Glutamatergic neuron (in vitro differentiated cells): ENCODE data around the gene ZRANB3. TPM values are rescaled to one million over a fixed set of nuclear protein-coding genes. Genes with fewer than 3 reads are reported as not detected.

ENCODE experiments used
- DNase-seq: peaks from one replicate; pipeline ENCODE4 v3.0.0; 2022
- H3K27ac Mint-ChIP-seq: one replicate; pipeline ENCODE4 v1.8.0; 2020; ENCODE audit warnings: mild to moderate bottlenecking, mixed read lengths, inconsistent platforms; ENCODE audit not compliant: unreplicated experiment
- H3K27me3 Mint-ChIP-seq: one replicate; pipeline ENCODE4 v1.8.0; 2020; ENCODE audit warnings: mild to moderate bottlenecking, moderate library complexity, mixed read lengths, inconsistent platforms; ENCODE audit not compliant: unreplicated experiment
- H3K36me3 Mint-ChIP-seq: one replicate; pipeline ENCODE4 v1.8.0; 2020; ENCODE audit warnings: mild to moderate bottlenecking, mixed read lengths, inconsistent platforms; ENCODE audit not compliant: unreplicated experiment
- H3K4me1 Mint-ChIP-seq: one replicate; pipeline ENCODE4 v1.8.0; 2020; ENCODE audit warnings: mild to moderate bottlenecking, low read depth, mixed read lengths, inconsistent platforms; ENCODE audit not compliant: unreplicated experiment
- H3K4me3 Mint-ChIP-seq: one replicate; pipeline ENCODE4 v1.8.0; 2020; ENCODE audit warnings: mild to moderate bottlenecking, mixed read lengths, inconsistent platforms; ENCODE audit not compliant: unreplicated experiment
- H3K9me3 Mint-ChIP-seq: one replicate; pipeline ENCODE4 v1.8.0; 2020; ENCODE audit warnings: mild to moderate bottlenecking, moderate library complexity, mixed read lengths, inconsistent platforms; ENCODE audit not compliant: unreplicated experiment
- total RNA-seq: library from RNA; stranded (reverse); fragmentation: NEBNext Ultra II Directional; extraction: Animal tissue kit (Norgen Biotek cat#: 25700); gene quantifications from one replicate; pipeline ENCODE4 v1.2.1, GENCODE V29; 2021; ENCODE audit not compliant: unreplicated experiment
- TF ChIP-seq, protein P1 (sequence below): fragments of 200-600 bp; sonication (generic); IDR thresholded peaks from one replicate; pipeline ENCODE4 v1.5.0; 2021; ENCODE audit not compliant: partially characterized antibody, unreplicated experiment

The ZRANB3 gene
- total RNA-seq, 1 donor from 2014 or later: 10.7 TPM

DNA sequence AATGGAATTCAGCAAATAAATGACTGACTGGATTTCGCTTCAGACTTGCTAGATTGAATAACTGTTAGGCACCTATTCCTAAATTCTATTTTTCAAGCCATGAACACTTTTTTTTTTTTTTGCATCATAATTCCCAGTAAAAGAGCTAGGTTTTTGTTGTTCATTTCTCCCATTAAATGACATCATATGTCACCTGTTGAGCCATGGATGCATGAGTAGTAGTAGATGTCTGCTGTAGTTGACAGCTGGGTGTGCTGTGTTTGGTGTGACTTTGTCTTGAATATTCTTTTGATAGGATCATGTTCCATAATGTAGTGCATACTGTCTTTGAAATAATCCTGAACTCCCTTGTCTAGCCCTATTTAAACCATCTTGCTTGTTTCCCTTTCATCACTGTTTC, 363.7 kb downstream of the ZRANB3 start:
- peaks cover under 1% of the 10 kb centered on the region for H3K36me3 Mint-ChIP-seq

DNA sequence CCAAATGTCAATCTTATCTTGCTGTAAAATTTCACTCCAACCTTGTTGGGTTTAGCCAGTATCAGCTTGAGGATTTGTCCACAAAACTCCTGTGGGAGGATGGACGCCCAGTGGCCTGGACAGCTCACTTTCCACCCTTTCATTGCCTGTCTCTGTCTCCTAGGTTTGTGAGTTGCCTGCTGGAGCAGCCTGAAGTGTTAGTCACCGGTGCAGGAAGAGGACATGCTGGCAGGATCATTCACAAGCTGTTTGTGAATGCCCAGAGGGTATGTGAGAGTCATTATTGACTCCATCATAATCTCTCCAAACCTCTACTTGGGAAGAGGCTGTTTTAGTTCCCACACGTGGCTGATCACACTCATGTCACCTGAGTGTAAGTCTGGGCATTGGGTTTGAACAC, 366.6 kb downstream of the ZRANB3 start:
- DNase-seq: no peak
- Mint-ChIP-seq H3K27me3 (no peaks in the 10 kb centered on the region), H3K4me3 (no peak overlapping the region), H3K4me1 (peaks cover 16% of the 10 kb centered on the region), H3K9me3 (no peaks in the 10 kb centered on the region), H3K36me3 (no peaks in the 10 kb centered on the region), H3K27ac (no peak overlapping the region)
- TF ChIP-seq, protein P1, sequence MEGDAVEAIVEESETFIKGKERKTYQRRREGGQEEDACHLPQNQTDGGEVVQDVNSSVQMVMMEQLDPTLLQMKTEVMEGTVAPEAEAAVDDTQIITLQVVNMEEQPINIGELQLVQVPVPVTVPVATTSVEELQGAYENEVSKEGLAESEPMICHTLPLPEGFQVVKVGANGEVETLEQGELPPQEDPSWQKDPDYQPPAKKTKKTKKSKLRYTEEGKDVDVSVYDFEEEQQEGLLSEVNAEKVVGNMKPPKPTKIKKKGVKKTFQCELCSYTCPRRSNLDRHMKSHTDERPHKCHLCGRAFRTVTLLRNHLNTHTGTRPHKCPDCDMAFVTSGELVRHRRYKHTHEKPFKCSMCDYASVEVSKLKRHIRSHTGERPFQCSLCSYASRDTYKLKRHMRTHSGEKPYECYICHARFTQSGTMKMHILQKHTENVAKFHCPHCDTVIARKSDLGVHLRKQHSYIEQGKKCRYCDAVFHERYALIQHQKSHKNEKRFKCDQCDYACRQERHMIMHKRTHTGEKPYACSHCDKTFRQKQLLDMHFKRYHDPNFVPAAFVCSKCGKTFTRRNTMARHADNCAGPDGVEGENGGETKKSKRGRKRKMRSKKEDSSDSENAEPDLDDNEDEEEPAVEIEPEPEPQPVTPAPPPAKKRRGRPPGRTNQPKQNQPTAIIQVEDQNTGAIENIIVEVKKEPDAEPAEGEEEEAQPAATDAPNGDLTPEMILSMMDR: no peak

More for the DNA sequence above, 363.7 kb downstream of the ZRANB3 start:
- TF ChIP-seq, protein P1: no peak
- Mint-ChIP-seq H3K27ac (peak overlapping the region; percentile 14), H3K4me1 (peaks cover 16% of the 10 kb centered on the region), H3K9me3 (peaks cover 2% of the 10 kb centered on the region), H3K27me3 (no peaks in the 10 kb centered on the region), H3K4me3 (no peak overlapping the region)
- DNase-seq: no peak

DNA sequence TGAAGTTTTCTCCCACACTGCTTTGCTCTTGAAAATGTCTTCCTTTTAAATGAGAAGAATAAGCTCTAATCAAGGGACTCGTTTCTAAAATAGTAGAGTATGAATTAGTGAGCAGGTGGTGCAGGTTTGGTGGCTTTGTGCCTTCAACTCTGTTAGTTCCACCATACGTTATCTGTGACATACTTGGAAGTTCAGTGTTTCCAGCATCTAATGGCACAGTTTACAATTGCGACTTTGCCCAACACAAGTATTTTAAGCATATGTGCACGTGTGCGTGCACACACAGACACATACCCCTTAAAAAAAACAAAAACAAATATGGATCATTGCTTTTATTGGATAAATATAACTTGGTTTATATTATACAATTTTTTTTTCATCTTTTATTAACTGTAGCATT, 367.1 kb downstream of the ZRANB3 start:
- H3K4me3 Mint-ChIP-seq: no peak overlapping the region
- TF ChIP-seq, protein P1: no peak
- no peak for DNase-seq
- H3K36me3 Mint-ChIP-seq: no peaks in the 10 kb centered on the region
- peaks cover 16% of the 10 kb centered on the region for H3K4me1 Mint-ChIP-seq
- no peaks in the 10 kb centered on the region for H3K9me3 Mint-ChIP-seq
- no peaks in the 10 kb centered on the region for H3K27me3 Mint-ChIP-seq
- no peak overlapping the region for H3K27ac Mint-ChIP-seq

DNA sequence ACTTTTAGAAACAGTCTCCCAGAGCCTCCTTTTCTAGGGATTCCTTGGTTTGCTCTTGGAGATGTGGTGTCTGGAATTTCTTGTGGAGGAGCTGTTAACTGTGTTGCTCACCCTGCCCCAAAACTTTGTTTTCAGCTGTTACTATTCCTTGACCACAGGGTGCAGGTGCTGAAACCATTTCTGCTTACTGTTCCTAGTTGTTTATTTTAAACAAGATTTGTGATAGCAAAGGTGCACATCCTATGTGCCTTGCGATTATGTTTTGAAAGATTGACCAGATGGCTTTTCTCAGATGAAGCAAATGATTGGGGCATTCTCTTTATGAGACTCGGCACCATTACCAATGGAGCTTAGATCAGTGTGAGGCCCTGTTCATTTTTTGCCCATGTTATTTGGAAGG, 367.7 kb downstream of the ZRANB3 start:
- Mint-ChIP-seq H3K9me3 (no peaks in the 10 kb centered on the region), H3K27ac (no peak overlapping the region), H3K4me1 (peaks cover 11% of the 10 kb centered on the region), H3K27me3 (no peaks in the 10 kb centered on the region), H3K4me3 (no peak overlapping the region), H3K36me3 (no peaks in the 10 kb centered on the region)
- no peak for DNase-seq
- TF ChIP-seq, protein P1: no peak

DNA sequence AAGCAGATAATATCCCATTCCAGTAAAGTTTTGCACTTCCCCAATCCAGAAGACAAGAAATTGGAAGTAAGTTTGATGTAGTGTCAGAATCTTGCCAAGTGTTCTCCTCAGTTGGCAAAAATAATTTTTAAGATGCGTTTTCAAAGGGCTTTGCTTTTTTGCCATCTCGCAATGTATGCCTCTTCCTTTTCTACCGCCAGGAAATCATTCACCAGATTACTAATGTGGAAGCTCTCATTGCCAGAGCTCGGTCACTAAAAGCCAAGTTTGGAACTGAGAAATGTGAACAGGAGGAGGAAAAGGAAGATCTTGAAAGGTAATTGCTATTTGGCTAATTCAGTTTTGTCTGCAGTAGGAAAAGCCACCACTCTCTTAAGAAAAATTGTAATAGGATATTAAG, 368.2 kb downstream of the ZRANB3 start:
- no peak overlapping the region for H3K4me3 Mint-ChIP-seq

More for the DNA sequence above, 368.2 kb downstream of the ZRANB3 start:
- H3K9me3 Mint-ChIP-seq: no peaks in the 10 kb centered on the region
- TF ChIP-seq, protein P1: no peak
- H3K27ac Mint-ChIP-seq: no peak overlapping the region
- H3K4me1 Mint-ChIP-seq: peaks cover 6% of the 10 kb centered on the region
- H3K27me3 Mint-ChIP-seq: no peaks in the 10 kb centered on the region
- DNase-seq: no peak
- H3K36me3 Mint-ChIP-seq: no peaks in the 10 kb centered on the region
